ACC112 (cell line): ENCODE results near the gene FDXACB1.

Source experiments
- H2AFZ ChIP-seq: fragments of 200-600 bp; sonication (generic); one replicate; pipeline ENCODE4 v1.6.0; 2017; ENCODE audit warnings: antibody characterized with exemption, low read length; ENCODE audit not compliant: unreplicated experiment
- H3K27ac ChIP-seq: fragments of 200-600 bp; sonication (generic); 2 replicates; pipeline ENCODE4 v1.5.1; 2014; ENCODE audit warnings: low read depth, mild to moderate bottlenecking, antibody characterized with exemption, low read length, moderate library complexity
- H3K27me3 ChIP-seq: fragments of 200-600 bp; sonication (generic); 2 replicates; pipeline ENCODE4 v1.6.1; 2014; ENCODE audit warnings: mild to moderate bottlenecking, antibody characterized with exemption, low read length, moderate library complexity, mixed read lengths; ENCODE audit not compliant: insufficient read depth
- H3K36me3 ChIP-seq: fragments of 200-600 bp; sonication (generic); 2 replicates; pipeline ENCODE4 v1.6.1; 2016; ENCODE audit warnings: mild to moderate bottlenecking, antibody characterized with exemption, low read length, moderate library complexity, mixed read lengths; ENCODE audit not compliant: insufficient read depth
- H3K4me1 ChIP-seq: fragments of 200-600 bp; sonication (generic); one replicate; pipeline ENCODE4 v1.6.1; 2016; ENCODE audit warnings: low read length, mixed read lengths; ENCODE audit not compliant: insufficient read depth, unreplicated experiment, control insufficient read depth
- H3K4me3 ChIP-seq: fragments of 200-600 bp; sonication (generic); 2 replicates; pipeline ENCODE4 v1.5.1; 2014; ENCODE audit warnings: mild to moderate bottlenecking, low read depth, low read length
- H3K79me2 ChIP-seq: fragments of 200-600 bp; sonication (generic); one replicate; pipeline ENCODE4 v1.6.0; 2016; ENCODE audit warnings: low read length; ENCODE audit not compliant: control insufficient read depth, unreplicated experiment, insufficient read depth

Gene FDXACB1

GRCh38 chr11:111870522-111870885 is 8.5 kb downstream of the FDXACB1 start:
- H3K27me3 ChIP-seq, result no peaks in the 10 kb centered on the region
- H2AFZ ChIP-seq, result peak overlapping the region; percentile 36
- H3K4me1 ChIP-seq, result no peaks in the 10 kb centered on the region
- H3K79me2 ChIP-seq, result peaks cover 3% of the 10 kb centered on the region
- no peak overlapping the region; the same call in 1 of the 2 replicates for H3K27ac ChIP-seq
- H3K4me3 ChIP-seq, result peak overlapping the region; percentile 86
- 0 out of 2 replicates have a peak, but pooled peaks cover 7% of the 10 kb centered on the region for H3K36me3 ChIP-seq

- Histone ChIP-seq H3K4me3 (peak overlapping the region; percentile 86; the same call in 1 of the 2 replicates), H2AFZ (no peak overlapping the region)
These were observed 8.9 kb downstream of the FDXACB1 start for GRCh38 chr11:111870113-111870512.

GRCh38 chr11:111860257-111860656 is 18.7 kb downstream of the FDXACB1 start:
- Histone ChIP-seq H3K36me3 (peaks cover 17% of the 10 kb centered on the region), H2AFZ (no peak overlapping the region), H3K27ac (no peak overlapping the region), H3K79me2 (no peaks in the 10 kb centered on the region), H3K27me3 (no peaks in the 10 kb centered on the region), H3K4me3 (no peak overlapping the region), H3K4me1 (no peaks in the 10 kb centered on the region)

More at GRCh38 chr11:111870113-111870512, 8.9 kb downstream of the FDXACB1 start:
- H3K4me1 ChIP-seq, result no peaks in the 10 kb centered on the region
- H3K36me3 ChIP-seq, result peaks cover 11% of the 10 kb centered on the region; the same call in 1 of the 2 replicates
- no peak overlapping the region for H3K27ac ChIP-seq
- H3K27me3 ChIP-seq, result no peaks in the 10 kb centered on the region
- peaks cover 3% of the 10 kb centered on the region for H3K79me2 ChIP-seq

- H3K27me3 ChIP-seq, result no peaks in the 10 kb centered on the region
- H3K4me3 ChIP-seq, result no peak overlapping the region
- H2AFZ ChIP-seq, result no peak overlapping the region
- no peaks in the 10 kb centered on the region for H3K4me1 ChIP-seq
- peaks cover 16% of the 10 kb centered on the region for H3K36me3 ChIP-seq
- H3K27ac ChIP-seq, result no peak overlapping the region
- H3K79me2 ChIP-seq, result no peaks in the 10 kb centered on the region
These were observed 23.5 kb downstream of the FDXACB1 start for GRCh38 chr11:111855506-111855905.

GRCh38 chr11:111852103-111852502 is 26.9 kb downstream of the FDXACB1 start:
- no peak overlapping the region for H3K27ac ChIP-seq
- H3K79me2 ChIP-seq, result no peaks in the 10 kb centered on the region
- no peak overlapping the region for H3K4me3 ChIP-seq
- H3K27me3 ChIP-seq, result no peaks in the 10 kb centered on the region
- no peak overlapping the region for H2AFZ ChIP-seq
- peaks cover 8% of the 10 kb centered on the region for H3K4me1 ChIP-seq
- peaks cover 10% of the 10 kb centered on the region; the same call in 1 of the 2 replicates for H3K36me3 ChIP-seq

GRCh38 chr11:111851636-111852035 is 27.3 kb downstream of the FDXACB1 start:
- no peaks in the 10 kb centered on the region for H3K27me3 ChIP-seq
- H3K4me3 ChIP-seq, result no peak overlapping the region
- H2AFZ ChIP-seq, result no peak overlapping the region
- no peak overlapping the region for H3K27ac ChIP-seq
- H3K79me2 ChIP-seq, result no peaks in the 10 kb centered on the region
- H3K36me3 ChIP-seq, result peaks cover 10% of the 10 kb centered on the region; the same call in 1 of the 2 replicates
- peaks cover 11% of the 10 kb centered on the region for H3K4me1 ChIP-seq

- Histone ChIP-seq H3K4me1 (peaks cover 17% of the 10 kb centered on the region), H3K36me3 (peaks cover 10% of the 10 kb centered on the region; the same call in 1 of the 2 replicates), H3K27me3 (no peaks in the 10 kb centered on the region), H3K27ac (no peak overlapping the region), H2AFZ (no peak overlapping the region), H3K79me2 (no peaks in the 10 kb centered on the region), H3K4me3 (no peak overlapping the region)
These were observed 27.9 kb downstream of the FDXACB1 start for GRCh38 chr11:111851067-111851466.

- no peak overlapping the region for H3K27ac ChIP-seq
- H3K27me3 ChIP-seq, result no peaks in the 10 kb centered on the region
- H3K36me3 ChIP-seq, result peaks cover 3% of the 10 kb centered on the region; the same call in 1 of the 2 replicates
- no peak overlapping the region for H2AFZ ChIP-seq
- H3K4me1 ChIP-seq, result peaks cover 28% of the 10 kb centered on the region
- no peak overlapping the region for H3K4me3 ChIP-seq
- H3K79me2 ChIP-seq, result no peaks in the 10 kb centered on the region
These were observed 29.3 kb downstream of the FDXACB1 start for GRCh38 chr11:111849631-111850030.

- Histone ChIP-seq H3K79me2 (no peaks in the 10 kb centered on the region), H3K27me3 (no peaks in the 10 kb centered on the region), H3K4me1 (peaks cover 28% of the 10 kb centered on the region), H3K36me3 (peaks cover 3% of the 10 kb centered on the region; the same call in 1 of the 2 replicates), H3K4me3 (no peak overlapping the region), H2AFZ (no peak overlapping the region), H3K27ac (peak overlapping the region; percentile 74)
These were observed 32.3 kb downstream of the FDXACB1 start for GRCh38 chr11:111846636-111847035.

GRCh38 chr11:111846063-111846462 is 32.9 kb downstream of the FDXACB1 start:
- H3K79me2 ChIP-seq, result no peaks in the 10 kb centered on the region
- peak overlapping the region; percentile 74 for H3K27ac ChIP-seq
- H3K36me3 ChIP-seq, result peaks cover 3% of the 10 kb centered on the region; the same call in 1 of the 2 replicates
- no peak overlapping the region for H2AFZ ChIP-seq
- H3K4me1 ChIP-seq, result peaks cover 31% of the 10 kb centered on the region
- no peak overlapping the region for H3K4me3 ChIP-seq
- H3K27me3 ChIP-seq, result no peaks in the 10 kb centered on the region

- H3K4me3 ChIP-seq, result no peak overlapping the region
- no peak overlapping the region for H2AFZ ChIP-seq
- H3K27ac ChIP-seq, result peak overlapping the region; percentile 74
- H3K27me3 ChIP-seq, result no peaks in the 10 kb centered on the region
- peaks cover 32% of the 10 kb centered on the region for H3K4me1 ChIP-seq
- peaks cover 3% of the 10 kb centered on the region; the same call in 1 of the 2 replicates for H3K36me3 ChIP-seq
- no peaks in the 10 kb centered on the region for H3K79me2 ChIP-seq
These were observed 33.5 kb downstream of the FDXACB1 start for GRCh38 chr11:111845276-111846028.
